IMR-90 (cell line): ENCODE data around the gene CXADR.

Experiments
- MAFK ChIP-seq: IDR thresholded peaks from 2 replicates; pipeline ENCODE4 v1.6.1; 2012; ENCODE audit warnings: low read depth, low read length, improper control_type of control experiment
- MXI1 ChIP-seq: IDR thresholded peaks from 2 replicates; pipeline ENCODE4 v1.6.1; 2012; ENCODE audit warnings: low read depth, mild to moderate bottlenecking, low read length, moderate library complexity, borderline replicate concordance
- POLR2A ChIP-seq: IDR thresholded peaks from 2 replicates; pipeline ENCODE4 v1.6.1; 2012; ENCODE audit warnings: mild to moderate bottlenecking, low read depth, low read length
- TF ChIP-seq, protein P1 (sequence below): conservative IDR thresholded peaks from 2 replicates; pipeline ENCODE4 v1.5.1; 2012; ENCODE audit warnings: mild to moderate bottlenecking, low read depth, low read length, improper control_type of control experiment
- TF ChIP-seq, protein P2 (sequence below): fragments of 150-350 bp; IDR thresholded peaks from 2 replicates; pipeline ENCODE4 v1.6.1; 2017; ENCODE audit warnings: mild to moderate bottlenecking, antibody characterized with exemption, low read length, low read depth

DNA sequence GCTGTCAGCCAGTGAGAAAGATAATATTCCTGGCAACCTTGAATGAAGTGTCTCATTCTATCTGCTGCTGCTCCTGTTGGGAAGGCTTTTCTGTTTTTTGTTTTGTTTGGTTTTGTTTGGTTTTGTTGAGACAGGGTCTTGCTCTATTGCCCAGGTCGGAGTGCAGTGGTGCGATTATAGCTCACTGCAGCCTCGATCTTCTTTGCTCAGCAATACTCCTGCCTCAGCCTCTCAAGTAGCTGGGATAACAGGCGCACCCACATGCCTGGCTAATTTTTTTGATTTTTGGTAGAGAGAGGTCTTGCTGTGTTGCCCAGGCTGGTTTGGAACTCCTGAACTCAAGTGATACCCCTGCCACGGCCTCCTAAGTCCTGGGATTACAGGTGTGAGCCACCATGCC is 62.2 kb downstream of the CXADR start:
- TF ChIP-seq, protein P1, sequence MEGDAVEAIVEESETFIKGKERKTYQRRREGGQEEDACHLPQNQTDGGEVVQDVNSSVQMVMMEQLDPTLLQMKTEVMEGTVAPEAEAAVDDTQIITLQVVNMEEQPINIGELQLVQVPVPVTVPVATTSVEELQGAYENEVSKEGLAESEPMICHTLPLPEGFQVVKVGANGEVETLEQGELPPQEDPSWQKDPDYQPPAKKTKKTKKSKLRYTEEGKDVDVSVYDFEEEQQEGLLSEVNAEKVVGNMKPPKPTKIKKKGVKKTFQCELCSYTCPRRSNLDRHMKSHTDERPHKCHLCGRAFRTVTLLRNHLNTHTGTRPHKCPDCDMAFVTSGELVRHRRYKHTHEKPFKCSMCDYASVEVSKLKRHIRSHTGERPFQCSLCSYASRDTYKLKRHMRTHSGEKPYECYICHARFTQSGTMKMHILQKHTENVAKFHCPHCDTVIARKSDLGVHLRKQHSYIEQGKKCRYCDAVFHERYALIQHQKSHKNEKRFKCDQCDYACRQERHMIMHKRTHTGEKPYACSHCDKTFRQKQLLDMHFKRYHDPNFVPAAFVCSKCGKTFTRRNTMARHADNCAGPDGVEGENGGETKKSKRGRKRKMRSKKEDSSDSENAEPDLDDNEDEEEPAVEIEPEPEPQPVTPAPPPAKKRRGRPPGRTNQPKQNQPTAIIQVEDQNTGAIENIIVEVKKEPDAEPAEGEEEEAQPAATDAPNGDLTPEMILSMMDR = no peak
- TF ChIP-seq POLR2A = no peak
- TF ChIP-seq MXI1 = no peak
- TF ChIP-seq, protein P2, sequence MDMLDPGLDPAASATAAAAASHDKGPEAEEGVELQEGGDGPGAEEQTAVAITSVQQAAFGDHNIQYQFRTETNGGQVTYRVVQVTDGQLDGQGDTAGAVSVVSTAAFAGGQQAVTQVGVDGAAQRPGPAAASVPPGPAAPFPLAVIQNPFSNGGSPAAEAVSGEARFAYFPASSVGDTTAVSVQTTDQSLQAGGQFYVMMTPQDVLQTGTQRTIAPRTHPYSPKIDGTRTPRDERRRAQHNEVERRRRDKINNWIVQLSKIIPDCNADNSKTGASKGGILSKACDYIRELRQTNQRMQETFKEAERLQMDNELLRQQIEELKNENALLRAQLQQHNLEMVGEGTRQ = no peak
- no peak for TF ChIP-seq MAFK
